Ureter (tissue), 1 donor: ENCODE data around the gene TMEM233. TPM values are rescaled to one million over a fixed set of nuclear protein-coding genes. Genes with fewer than 3 reads are reported as not detected.
A peak's percentile ranks its signal among the peaks of the same experiment; 100 is the strongest.

ENCODE experiments used
- DNase-seq: peaks from one replicate; pipeline ENCODE4 v3.0.0-alpha.2; 2020; ENCODE audit warnings: low spot score
- total RNA-seq: library from RNA; stranded (reverse); gene quantifications from one replicate; pipeline ENCODE4 v1.2.4, GENCODE V29; 2023
- donor health status: DM: yes; HTN: yes; CAD: no.

Gene TMEM233
- total RNA-seq: 2.4 TPM

DNA sequence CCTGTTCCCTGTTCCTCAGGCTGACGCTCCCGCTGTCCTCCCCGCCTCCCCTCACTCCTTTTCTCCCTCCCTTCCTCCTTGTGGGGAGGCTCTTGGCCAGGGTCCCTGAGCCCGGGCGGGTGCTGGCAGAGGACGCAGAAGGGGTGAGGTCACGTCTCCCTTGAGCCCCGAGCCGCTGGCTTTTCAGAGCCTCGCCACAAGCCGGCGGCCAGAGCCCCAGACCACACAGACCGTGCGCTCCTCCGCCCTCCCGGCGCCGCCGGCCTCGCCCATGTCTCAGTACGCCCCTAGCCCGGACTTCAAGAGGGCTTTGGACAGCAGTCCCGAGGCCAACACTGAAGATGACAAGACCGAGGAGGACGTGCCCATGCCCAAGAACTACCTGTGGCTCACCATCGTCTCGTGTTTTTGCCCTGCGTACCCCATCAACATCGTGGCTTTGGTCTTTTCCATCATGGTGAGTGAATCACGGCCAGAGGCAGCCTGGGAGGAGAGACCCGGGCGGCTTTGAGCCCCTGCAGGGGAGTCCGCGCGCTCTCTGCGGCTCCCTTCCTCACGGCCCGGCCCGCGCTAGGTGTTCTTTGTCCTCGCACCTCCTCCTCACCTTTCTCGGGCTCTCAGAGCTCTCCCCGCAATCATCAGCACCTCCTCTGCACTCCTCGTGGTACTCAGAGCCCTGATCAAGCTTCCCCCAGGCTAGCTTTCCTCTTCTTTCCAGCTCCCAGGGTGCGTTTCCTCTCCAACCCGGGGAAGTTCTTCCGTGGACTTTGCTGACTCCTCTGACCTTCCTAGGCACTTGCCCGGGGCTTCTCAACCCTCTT is at the start of gene TMEM233:
TMEM233 (plus strand) TSS at position 197 of the 821 bp plus-strand sequence; CDS start at position 272, 75 bp downstream.
- no peak for DNase-seq

DNA sequence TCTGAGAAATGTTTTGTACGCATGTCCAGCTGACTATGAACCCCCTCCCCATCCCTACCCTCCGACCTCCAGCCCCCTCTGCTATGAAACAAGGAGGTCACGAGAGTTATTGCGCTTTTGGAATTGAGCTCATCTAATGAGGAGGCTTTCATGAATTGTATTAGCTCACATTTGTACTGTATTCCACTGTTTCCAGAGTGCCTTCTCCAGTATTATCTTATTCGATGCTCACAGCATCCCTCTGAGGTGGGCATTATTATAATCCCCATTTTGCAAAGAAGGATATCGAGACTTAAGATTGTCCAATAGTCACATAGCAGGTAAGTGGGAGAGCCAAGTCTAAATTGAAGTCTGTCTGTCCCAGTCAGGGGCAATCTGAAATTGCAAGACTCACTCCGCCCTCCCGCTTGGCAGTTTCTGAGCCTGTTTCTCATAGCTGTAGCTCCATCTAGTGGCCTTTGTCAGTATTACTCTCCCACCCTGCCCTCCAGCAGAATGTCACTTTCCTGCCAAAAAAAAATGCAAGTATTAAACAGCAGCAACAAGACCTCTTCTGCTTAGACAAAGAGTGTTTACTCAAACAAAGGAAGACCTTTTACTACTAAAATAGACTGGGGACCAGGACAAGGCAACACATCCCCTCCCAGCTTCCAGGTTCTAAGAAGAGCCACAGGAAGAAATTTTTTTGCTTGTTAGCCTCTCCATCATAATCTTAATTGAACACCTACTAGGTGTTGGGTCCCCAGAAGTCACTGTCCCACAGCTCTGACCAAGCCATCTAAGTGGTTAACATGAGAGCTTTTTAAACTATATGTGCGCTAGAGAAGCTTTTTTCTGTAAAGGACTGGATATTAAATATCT is 48.6 kb upstream of the TMEM233 start:
- peak; percentile 73 for DNase-seq

DNA sequence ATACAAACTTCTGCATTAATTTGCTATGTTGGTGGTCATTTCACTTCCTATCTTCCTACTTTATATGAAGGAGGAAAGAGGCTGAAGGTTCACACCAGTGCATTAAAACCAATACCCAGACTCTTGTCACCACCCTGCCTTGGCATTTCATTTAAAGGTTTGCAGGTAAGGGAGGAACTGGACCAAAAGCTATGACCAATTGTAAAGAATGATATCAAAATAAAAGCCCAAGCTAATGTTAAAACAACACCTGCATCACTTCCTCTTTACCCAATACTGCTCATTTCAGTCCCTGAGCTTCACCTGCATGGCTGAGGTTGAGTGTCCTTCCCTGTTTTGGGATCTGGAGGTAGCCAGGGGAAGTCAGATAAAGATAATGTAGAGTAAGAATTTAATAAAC is 47.2 kb upstream of the TMEM233 start:
- DNase-seq: no peak

DNA sequence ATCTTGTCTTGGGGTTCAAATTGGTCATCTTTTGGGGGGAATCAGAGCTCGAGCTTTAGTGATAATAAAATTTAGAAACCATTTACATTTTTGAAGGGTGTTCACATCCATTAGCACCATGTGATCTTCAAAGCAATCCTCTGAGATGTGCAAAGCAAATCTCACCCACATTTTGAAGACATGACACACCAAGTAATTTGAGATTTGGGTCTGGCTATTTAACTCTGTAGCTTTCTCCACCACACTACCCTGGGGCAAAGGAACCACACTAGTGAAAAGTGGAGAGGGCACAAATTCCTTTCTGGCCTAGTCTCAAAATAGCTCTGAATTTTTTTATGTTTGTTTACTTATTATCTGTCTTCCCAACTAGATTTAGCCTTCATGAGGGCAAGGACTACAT is 46.6 kb upstream of the TMEM233 start:
- no peak for DNase-seq

DNA sequence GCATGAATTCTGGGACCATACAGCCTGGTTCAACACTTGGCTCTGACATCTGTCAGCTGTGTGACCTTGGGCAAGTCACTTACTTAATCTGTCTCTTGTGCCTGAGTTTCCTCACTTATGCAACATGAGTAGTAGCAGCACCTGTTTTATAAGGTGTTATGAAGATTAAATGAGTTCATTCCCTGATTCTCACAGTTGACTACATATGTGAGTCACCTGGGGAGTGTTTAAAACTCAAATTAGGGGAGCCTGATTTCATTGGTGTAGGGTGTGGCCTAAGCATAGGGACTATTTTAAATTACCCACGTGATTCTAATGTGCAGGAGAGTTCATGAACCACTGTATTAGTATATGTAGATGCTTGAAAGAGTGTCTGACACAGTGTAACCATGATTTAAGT is 36.7 kb upstream of the TMEM233 start:
- no peak for DNase-seq

DNA sequence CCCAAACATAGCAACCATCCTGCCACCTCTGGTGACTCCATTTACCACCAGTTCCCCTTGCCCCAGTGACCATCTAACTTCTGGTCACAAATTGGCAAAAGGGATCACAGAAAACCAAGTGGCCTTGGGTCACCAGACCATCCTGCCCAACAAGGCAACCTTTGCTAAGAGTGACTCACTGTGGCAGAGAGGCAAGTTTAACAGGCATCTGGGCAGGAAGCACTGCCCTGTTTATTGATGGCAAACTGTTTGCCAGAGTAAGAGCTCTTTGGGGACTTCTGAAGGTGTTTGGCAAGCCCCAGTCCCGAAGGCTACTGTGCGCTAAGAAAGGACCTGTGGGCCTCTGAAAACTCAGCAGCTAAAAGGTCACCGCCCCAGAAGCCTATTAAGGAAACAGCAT is 28.2 kb upstream of the TMEM233 start:
- no peak for DNase-seq

DNA sequence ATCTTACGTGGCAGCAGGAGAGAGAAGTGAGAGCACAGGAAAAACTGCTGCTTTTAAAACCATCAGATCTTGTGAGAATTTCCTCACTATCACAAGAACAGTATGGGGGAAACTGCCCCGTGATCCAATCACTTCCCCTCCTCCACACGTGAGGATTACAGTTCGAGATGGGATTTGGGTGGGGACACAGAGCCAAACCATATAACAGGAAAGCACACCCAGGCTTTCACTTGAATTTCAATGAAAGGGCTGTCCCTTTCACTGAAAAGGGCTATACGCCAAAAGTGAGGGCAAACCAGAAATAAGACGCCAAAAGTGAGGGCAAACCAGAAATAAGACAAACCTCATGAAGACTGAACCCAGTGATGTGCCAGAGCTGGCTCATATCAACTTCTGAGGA is 22.8 kb upstream of the TMEM233 start:
- DNase-seq: no peak

DNA sequence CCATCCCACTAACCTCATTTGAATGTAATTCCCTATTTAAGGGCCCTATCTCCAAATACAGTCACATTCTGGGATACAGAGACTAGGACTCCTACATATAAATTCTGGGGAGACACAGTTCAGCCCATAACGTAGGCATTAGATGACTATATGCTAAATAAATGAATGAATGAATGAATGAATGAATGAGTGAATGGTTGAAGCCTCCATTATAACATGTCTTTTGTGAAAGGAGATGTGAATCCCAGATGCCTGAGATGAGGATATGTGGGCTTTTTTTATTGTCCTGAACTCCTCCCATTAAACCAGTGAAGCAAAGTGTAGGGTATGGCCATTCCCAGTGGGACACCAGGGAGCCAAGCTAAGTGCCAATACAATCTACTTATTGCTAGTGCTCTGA is 20.5 kb upstream of the TMEM233 start:
- no peak for DNase-seq

DNA sequence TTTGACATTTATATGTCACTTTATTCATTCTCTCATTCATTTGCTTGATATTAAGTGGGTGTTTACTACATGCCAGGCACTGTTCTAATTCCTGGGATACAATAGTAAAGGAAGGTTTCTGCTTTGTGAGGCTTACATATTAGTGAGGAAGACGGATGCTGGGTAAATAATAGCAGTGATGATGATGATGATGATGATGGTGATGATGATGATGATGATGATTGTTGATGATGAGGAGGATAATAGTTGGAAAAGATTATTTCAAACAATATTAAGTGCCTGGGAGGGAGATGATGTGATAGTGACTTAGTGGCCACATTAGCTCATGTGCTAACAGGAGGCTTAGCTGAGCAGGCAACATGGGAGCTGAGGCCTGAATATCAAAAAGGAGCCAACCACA is 19.3 kb upstream of the TMEM233 start:
- no peak for DNase-seq

DNA sequence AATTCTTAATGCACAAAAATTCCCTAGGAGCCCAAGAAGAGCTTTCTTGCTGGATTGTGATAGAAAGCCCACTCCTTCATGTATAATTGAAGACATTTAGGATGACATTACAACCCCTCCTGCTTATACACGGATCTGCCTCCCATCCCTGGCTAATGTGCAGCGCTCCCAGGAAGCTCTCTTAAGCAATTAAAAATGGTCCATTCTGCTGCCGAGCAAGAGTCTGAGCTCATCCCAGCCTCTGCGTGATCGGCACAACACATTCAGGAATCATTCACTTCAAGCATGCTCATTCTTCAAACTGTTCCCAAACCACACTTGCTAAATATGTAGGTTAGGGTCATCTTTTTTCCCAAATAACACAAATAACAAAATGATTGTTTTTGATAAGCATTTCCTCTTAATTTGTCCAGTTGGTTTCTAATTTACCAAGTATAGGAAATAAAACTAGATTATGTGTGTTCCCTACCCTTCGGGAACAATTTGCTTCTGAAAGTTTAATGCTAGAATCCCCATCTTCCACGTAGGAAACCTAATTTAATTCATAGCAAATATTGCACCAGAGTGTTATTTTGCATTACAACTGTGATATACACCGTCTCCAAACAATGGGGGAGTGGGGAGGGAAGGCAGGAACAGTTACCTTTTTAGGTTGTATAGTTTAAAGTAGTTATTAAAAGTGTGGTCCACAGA is 17.3 kb upstream of the TMEM233 start:
- no peak for DNase-seq

DNA sequence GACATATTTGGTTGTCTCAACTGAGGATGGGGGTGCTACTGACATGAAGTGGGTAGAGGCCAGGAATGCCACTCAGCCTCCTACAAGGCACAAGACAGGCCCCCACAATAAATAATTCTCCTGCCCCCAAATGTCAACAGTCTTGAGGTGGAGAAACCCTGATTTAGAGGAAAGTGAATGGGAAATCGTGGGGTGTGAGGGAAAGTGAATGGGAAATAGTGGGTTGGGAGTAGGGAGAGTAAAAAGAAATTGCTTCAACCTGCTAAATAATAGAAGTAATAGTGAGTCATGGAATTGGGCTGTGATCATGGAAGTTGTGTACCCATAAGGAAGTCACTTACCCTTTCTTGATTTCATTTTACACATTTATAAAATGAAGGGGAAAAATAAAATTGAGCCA is 16.7 kb upstream of the TMEM233 start:
- no peak for DNase-seq

DNA sequence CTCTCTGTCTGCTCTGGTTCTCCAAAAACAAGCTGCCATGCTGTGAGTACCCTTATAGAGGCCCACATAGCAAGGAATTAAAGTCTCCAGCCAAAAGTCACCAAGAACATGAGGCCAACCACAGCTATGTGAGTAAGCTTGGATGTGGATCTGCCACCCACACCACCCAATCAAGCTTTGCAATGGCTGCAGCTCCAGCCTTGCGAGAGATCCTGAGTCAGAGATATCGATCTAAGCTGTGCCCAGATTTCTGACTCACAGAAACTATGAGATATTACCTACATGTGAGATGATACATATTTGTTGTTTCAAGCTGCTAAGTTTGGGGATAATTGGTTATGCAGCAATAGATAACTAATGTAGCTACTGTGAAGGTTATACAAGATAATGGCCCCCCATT is 15.5 kb upstream of the TMEM233 start:
- no peak for DNase-seq

DNA sequence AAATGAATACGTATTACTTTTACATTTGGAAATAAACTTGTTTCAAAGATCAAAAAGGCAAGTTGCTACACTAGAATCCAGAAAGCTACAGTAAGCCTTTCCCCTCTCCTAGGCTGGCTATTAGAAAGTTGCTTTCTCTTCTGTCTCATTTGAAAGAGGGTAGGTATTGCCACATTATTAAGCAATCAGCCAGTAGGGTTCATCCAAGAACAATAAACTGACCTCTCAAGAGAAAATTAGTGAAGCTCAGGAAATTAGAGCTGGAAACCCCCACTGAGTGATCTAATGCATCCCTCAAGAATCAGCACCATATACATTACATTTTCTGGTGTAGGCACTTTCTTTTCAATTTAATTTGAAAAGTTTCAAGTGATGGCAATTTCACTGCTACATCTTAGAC is 4.5 kb upstream of the TMEM233 start:
- DNase-seq: no peak

DNA sequence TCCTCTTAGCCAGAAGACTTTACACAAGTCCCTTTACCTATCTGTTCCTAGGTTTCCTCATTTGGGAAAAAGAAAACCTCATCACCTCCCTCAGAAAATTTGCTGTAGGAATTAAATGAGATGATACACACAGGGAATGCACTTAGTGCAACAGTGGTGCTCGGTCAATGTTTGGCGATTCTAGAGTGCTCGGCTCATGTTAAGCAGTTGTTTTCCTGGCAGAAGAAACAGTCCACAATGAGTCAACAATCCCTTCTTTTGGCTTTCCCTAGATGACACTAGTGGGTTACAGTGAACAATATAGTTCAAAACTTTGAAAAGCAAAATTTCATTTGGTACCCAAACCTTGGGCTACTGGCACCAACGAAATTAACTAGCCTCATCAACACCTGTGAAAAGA is 3.9 kb upstream of the TMEM233 start:
- no peak for DNase-seq

DNA sequence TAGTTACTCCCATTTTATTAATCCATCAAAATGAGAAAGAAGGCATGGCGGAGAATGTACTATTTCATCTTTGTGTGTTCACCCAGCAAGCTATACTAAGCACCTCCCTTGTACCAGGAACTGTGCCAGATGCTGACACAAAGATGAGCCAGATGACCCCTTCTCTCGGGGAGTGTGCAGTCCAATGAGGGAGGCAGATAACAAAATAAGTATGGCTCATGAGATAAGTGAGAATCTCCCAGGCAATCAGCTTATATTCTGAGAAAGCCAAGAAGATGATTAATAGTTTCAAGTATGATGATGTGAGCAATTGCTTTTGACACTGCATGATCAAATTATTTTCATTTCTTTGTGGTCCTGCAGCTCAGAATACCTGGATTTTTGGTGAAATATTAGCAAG is 1.3 kb upstream of the TMEM233 start:
- no peak for DNase-seq

DNA sequence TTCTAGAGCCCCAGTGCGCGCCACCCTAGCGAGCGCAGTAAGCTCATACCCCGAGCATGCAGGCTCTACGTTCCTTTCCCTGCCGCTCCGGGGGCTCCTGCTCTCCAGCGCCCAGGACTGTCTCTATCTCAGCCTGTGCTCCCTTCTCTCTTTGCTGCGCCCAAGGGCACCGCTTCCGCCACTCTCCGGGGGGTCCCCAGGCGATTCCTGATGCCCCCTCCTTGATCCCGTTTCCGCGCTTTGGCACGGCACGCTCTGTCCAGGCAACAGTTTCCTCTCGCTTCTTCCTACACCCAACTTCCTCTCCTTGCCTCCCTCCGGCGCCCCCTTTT is 791 bp downstream of the TMEM233 start:
- DNase-seq: no peak

DNA sequence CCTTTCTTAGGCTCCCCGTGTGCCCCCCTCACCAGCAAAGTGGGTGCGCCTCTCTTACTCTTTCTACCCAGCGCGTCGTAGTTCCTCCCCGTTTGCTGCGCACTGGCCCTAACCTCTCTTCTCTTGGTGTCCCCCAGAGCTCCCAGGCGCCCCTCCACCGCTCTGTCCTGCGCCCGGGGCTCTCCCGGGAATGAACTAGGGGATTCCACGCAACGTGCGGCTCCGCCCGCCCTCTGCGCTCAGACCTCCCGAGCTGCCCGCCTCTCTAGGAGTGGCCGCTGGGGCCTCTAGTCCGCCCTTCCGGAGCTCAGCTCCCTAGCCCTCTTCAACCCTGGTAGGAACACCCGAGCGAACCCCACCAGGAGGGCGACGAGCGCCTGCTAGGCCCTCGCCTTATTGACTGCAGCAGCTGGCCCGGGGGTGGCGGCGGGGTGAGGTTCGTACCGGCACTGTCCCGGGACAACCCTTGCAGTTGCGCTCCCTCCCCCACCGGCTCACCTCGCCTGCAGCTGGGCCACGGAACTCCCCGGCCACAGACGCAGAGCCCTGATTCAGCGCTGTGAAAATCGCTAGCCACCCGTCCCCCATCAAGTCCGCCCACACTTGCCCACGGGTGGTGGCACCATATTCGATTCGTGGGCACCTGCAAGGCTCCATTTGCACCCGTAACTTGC is 1.3 kb downstream of the TMEM233 start:
- no peak for DNase-seq

DNA sequence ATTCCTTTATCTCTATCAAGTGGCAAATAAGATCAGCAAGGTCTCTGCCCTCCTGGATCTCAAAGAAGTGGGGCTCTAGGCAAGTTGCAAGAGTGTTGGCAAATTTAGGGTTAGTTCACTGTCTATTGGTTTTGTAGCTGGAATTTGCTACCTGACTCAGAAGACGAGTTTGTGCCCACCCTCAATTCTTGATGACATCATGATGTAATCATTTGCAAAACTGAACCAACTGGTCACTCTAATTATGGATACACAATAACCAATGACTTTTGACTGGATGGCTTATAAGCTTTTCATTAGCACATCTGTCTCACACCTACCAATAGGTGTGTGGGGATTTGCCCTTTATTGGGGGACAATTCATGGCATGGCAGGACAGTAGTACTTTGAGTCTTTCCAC is 4.6 kb downstream of the TMEM233 start:
- DNase-seq: no peak

DNA sequence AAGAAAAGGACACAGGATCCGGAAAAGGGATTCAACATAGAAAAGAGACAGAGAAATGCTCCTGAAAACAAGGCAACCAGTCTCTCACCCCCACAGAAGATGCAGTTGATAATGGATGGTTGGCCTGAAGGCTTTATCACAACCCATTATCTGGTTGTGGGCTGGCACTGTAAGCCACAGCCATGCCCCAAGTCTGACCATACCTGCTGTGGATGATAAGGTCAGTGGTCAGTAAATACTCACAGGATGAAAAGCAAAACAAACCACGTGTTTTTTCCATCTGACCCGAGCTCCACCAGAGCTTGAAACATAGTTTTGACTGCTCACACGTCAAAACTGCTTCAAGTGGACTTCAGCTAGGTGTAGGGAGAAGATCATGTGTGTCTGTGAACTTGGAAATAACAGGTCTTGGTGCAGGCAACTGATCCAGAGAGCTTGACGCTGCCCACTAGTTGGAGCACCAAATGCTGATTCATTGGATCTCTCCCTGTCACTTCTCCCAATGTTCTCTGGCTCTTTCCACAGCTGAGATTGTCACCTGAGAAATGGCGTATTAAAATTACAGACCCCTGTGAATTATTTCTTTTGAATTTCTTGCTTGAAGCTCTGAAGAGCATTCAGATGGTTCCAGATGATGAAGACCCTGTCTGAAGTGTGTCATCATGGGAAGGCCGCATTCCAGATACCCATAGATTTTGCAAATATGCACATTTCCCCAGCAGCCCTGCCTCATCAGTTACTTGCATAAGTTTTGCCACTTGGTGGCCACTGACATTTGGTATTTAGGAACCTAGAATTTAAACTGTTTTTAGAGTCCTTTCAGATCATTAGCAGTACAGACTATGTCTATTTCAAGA is 8.5 kb downstream of the TMEM233 start:
- no peak for DNase-seq

DNA sequence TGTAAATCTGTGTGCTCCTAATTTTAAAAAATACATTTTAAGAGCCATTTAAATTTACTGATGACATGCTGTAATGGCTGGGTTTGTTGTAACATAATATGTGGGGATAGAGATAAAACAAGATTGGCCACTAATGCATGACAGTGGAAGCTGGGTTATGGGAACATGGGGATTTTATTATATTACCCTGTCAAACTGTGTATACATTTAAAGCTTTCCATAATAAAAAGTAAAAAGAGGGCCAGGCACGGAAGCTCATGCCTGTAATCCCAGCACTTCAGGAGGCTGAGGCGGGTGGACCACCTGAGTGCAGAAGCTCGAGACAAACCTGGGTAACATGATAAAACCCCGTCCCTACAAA is 9.1 kb downstream of the TMEM233 start:
- DNase-seq: no peak

DNA sequence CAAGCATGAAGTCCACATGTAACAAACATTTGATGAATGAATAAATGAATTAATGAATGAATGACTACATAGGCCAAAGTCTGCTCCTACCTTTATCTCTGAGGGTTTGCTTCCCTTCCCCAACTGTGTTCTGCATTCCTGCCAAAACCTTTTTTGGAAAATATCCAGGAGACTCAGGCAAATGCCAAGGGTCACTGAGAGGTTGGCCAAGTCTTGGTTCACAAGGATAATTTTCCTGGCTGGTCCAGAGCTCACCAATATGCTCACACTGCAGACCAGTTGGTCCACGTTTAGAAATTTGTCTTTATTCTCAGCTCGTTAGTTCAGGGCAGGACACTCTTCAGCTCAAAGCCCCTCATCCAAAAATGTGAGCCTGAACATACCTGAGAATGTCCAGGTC is 10.2 kb downstream of the TMEM233 start:
- no peak for DNase-seq
